Activated CD8-positive, alpha-beta memory T cell treated with anti-CD3 and anti-CD28 coated beads, Interleukin-2, amount 50 U/mL, for 1 hour (primary cell): ENCODE measurements around the gene TRIO.
"Not testable (repeated sequence)": the region's sequence is repeated elsewhere in the genome, so short reads cannot be mapped to it uniquely, and the experiment has no call there.

Source experiments
- DNase-seq: peaks from one replicate; pipeline ENCODE4 v3.0.0-alpha.2; 2020; ENCODE audit errors: extremely low read depth

TRIO gene

DNA sequence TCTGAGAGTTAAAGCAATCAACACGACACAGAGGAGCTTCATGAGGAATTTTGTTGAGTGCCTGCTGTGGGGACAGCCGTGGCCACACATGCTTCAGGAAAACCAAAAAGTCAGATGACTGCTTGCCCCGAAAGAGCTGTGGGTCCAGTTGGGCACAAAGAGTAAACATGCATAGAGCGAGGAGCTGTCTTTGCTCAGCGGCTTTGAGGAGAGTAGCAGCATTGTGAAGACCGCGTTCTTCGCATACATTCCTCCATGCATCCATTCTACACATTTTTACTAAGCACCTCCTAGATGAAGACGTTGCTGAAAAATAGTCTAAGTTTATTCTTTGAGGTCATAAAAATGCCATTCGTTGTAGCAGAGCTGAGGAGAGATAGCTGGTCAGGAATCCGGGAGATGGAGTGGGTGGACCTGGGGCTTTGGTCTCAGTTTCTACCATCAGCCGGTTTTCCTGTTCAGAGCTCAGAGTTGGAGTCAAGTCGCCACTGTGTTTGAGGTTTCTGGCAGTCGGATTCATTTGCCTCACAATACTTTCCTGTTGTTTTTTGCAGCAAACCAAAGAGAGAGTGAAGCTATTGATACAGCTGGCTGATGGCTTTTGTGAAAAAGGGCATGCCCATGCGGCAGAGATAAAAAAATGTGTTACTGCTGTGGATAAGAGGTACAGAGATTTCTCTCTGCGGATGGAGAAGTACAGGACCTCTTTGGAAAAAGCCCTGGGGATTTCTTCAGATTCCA, 243.9 kb downstream of the TRIO start:
- DNase-seq: no peak

- DNase-seq: no peak
Observed at GRCh38 chr5:14388741-14389140, 245.6 kb downstream of the TRIO start.

DNA sequence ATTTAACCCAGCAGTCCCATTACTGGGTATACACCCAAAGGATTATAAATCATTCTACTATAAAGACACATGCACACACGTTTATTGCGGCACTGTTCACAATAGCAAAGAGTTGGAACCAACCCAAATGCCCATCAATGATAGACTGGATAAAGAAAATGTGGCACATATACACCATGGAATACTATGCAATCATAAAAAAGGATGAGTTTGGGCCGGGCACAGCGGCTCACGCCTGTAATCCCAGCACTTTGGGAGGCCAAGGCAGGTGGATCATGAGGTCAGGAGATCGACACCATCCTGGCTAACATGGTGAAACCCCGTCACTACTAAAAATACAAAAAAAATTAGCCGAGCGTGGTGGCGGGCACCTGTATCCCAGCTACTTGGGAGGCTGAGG, 249.4 kb downstream of the TRIO start:
- DNase-seq: not testable (repeated sequence)

DNA sequence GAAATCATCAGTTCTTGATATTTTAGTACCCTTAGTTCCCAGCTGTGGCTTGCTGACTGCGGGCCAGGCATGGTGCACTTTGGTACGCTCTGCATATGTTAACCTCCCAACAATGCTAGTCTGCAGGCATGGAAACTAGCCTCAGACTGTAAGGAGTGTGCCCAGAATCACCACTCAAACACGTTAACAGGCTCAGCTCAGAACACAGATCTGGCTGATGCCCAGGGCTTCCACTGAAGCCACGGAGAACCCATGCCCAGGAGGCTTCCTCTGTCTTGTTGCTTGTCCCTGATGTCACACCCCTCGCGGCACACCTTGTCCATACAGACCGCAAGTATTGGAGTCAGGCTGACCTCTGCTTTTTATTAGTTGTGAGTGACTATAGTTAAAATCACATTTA, 251.2 kb downstream of the TRIO start:
- no peak for DNase-seq

DNA sequence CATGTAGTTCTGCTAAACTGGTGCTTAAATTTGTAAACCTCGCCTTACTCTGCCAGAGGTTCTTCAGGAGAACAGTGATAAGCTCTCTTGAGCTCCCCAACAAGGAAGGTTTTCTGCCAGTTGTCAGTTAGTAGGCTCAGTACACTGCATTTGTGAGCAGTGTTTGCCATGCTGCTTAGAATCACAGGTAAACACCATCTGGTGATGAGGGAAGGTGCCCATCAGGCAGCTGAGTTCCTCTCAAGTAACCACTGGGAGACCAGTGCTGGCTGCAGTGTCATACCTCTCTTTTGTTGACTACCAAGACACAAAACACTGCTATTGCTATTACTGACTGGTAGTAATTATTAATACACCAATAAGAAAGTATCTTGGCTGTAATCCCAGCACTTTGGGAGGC, 252.3 kb downstream of the TRIO start:
- DNase-seq: no peak

DNA sequence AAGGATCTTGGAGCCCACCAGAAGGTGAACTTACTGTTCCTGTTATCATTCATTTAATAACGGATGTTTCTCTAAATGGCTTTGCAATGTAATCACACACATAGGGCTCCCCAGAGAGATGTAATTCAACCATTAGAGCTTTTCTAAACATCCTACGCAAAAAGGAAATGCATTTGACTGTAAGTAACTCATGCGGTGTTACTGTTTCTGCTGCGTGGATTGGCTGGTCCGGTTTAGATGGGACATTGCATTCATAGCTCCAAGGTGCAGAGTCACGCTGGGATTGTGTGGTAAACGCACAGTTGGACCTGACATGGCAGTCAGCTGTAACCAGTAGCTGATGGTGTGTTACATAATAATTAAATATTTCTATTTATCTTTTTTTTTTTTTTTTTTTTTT, 252.9 kb downstream of the TRIO start:
- DNase-seq: no peak

- no peak for DNase-seq
Observed at GRCh38 chr5:14396737-14397136, 253.6 kb downstream of the TRIO start.

- no peak for DNase-seq
Observed at GRCh38 chr5:14397717-14398116, 254.6 kb downstream of the TRIO start.

DNA sequence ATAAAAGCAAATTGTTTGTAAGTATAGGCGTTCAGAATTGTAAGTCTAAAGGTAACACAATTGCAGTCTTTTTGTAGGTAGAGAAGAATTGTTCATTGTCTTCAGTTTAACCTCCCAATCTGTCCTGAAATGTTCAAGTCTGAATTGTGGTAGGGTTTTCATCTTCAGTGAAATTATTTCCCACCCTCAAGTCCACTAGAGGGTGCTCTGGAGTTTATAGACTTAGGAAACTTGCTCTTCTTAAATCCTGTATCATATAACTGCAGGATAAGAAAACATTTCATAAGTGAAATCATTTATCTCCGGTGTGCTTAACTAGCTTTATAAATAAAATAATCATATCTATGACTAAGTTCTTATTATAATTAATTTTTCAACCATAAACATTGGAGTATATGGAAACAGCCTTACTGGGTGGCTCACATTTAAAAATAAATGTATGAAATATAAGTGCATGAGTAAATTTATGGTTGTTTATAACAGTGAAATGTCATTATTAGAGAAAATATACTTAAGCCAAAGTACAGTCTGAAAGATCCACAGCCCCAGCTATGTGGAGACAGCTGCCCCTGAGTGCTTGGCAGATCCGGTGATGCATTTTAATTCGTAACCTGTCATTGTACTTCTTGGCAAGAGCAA, 256.0 kb downstream of the TRIO start:
- DNase-seq: no peak

DNA sequence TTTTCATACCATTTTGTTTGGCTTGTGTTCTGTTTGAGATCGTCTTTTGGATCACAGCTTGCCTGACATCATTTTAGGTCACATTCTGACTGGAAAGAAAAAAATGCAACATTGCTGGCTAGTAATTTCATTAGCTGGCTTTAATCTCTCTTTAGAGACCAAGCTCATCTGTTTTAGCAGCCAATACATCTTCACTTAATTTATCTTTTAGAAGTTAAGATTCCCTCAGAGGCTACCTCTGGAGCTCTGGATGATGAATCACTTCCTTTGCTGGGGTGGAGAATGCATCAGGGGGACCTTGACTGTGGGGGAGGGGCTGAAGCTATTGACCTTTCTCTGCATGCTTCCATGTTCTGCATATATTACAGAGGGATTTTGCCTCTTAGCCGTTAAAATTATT, 256.9 kb downstream of the TRIO start:
- DNase-seq: no peak

- no peak for DNase-seq
Observed at GRCh38 chr5:14400611-14401010, 257.5 kb downstream of the TRIO start.

GRCh38 chr5:14401639-14402038, 258.5 kb downstream of the TRIO start:
- DNase-seq: no peak

DNA sequence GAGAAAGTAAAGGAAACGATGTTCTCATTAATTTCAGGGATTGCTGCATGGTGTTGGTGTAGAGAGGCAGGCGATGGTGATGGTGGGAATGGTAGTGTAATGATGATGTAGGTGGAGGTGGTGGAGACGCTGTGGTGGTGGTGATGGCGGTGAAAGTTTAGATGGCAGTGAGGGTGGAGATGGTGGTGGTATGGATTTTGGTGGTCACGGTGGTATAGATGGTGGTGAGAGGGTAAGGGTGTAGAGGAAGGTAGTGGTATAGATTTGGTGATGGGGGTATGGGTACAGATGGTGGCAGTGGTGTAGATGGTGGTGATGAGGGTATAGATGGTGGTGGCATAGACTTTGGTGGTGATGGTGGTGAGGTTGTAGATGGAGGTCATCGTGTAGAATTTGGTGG, 259.3 kb downstream of the TRIO start:
- no peak for DNase-seq

DNA sequence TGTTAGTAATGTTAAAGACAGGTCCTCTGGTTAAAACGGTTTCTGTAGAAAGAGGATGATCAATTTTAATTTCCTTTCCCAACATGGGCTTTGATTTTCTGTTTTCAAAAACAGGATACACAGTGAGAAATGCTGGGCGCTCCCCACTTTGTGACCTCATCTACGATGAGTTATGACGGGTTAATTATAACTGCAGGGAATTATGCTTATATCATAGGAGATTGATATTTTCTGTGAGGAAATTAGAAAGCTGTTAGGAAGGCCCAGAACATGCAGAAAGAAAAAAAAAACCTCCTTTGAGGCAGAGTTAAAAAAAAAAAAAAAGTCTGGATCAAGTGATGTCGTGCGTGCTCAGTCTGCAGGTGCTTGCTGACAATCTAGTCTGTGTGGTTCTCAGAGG, 261.6 kb downstream of the TRIO start:
- DNase-seq: no peak

DNA sequence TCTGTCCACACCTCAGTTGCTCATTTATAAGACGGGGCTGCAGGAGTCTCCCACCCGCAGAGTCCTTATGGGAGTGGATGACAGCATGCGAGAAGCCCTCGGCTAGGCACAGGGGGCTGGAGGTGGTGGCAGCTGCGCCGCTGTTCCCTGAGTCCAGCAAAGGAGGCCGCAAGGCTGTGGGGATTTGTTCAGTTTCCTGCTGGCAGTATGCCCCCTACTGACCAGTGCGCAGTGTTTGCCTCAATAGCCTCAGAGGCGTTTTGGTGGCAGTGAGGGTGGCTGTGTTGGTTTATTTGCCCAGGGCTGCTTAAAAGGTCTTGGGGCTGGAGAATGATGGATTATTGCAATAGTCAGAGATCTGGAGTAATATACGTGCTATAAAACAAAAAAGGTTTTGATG, 262.1 kb downstream of the TRIO start:
- no peak for DNase-seq

DNA sequence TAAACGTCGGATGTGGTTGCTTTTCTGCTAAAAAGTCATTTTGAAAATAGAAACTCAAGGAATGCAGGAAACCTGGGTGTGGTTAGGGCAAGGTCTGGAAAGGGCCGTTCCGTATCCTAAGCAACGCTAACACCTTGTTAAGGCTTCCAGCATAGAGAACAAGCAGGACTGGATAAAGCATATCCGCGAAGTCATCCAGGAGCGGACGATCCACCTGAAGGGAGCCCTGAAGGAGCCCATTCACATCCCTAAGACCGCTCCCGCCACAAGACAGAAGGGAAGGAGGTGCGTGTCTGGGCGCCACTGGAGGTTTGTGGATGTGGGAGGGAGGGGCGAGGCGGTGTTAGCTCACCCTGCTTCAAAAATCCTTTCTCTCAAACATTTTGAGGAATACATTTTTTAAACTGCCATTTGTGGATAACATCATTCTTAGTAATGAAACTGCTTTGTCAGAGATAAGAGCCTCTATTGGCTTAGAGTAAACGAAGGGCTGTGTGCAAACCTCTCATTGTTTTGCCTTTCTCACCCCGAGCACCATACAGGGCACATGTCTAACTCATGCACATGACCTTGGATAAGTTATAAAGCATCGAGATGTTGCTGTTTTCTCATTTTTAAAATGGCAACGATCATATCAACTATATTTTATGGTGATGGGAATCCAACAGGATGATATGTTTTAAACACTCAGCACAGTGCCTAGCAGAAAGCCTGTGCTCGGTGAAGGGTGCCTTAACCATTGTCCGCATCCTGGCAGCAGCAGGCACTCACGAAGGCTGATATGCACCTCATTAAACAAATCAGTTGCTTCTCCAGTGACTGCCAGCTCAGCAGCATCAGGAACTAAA, 262.8 kb downstream of the TRIO start:
- DNase-seq: no peak

DNA sequence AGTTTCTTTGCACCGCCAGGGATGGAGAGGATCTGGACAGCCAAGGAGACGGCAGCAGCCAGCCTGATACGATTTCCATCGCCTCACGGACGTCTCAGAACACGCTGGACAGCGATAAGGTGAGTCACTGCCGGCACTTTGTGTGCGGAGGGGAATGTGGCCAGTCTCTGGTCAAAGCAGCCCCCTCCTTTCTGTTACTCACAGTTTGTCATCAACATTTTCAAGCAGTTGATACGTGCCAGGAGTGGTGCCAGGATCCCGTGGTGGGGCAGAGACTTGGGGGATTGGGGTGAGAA, 263.4 kb downstream of the TRIO start:
- no peak for DNase-seq

DNA sequence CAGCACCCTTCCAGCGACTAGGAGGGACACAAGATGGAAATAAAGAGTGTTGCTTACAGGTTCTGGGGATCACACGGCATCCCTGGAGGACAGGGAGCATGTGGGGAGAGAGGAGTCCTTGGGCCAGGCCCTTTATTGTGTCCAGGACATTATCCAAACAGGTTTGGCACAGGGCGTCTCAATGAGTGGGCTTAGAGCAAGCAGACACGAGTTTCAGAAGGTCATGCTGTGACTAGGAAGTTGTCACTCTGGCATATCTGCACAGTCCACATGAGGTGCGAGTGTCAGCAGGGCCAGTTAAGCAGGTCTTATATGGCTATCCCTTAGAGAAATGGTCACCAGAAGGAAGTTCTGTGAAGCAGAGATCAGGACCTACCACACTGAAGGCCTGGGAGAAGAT, 263.9 kb downstream of the TRIO start:
- DNase-seq: no peak

DNA sequence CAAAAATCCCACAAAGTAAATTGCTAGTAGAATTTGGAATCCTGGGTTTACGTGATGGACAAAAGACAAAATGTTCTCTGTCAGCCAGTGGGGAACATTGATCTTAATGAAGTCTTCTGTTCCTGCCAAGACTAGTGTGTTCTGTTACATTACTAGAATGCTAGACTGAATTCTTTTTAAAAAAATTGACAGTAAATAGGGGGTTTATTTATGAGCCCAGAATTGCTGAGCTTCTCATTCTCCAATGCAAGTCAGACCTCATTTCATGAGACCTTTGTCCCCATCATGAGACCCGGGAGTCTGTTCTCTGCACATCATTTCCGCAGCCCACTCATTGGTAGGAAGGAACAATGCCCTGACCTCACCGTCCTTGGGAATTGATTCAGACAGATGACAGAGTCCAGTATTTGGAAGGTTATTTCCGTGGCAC, 264.6 kb downstream of the TRIO start:
- no peak for DNase-seq

GRCh38 chr5:14408969-14409586, 265.9 kb downstream of the TRIO start:
- no peak for DNase-seq

DNA sequence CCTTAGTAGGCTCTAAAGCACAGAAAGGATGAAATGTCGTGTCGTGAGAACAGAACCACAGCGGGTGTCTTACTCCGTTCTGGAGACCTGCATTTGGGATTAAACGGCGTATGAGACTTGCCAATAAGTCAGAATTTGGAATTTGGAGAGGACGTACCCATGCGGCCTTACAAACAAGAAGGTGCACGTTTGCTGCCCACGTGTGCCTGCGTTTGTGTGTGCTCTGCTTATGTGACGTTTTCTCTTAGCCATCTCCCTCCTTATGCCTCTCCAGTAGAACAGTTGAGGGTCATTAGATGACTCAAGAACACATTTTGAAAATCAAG, 266.9 kb downstream of the TRIO start:
- no peak for DNase-seq

- no peak for DNase-seq
Observed at GRCh38 chr5:14410394-14411201, 267.5 kb downstream of the TRIO start.
